GM18870 (cell line): Measurements from ENCODE around the gene LNX2.
A peak's percentile ranks its signal among the peaks of the same experiment; 100 is the strongest.

Experiments
- ATAC-seq: cut with Tn5 transposase; IDR thresholded peaks from one replicate; pipeline ENCODE4 v1.9.1; 2021; ENCODE audit warnings: moderate library complexity; ENCODE audit not compliant: unreplicated experiment

Gene LNX2

GRCh38 chr13:27620377-27621115, at the start of gene LNX2:
Gene LNX2, minus strand, starts transcription at chr13:27620529. Its CDS starts 38,826 bp downstream, at chr13:27581703.
- peak; percentile 81 for ATAC-seq

GRCh38 chr13:27667946-27668345, 47.6 kb upstream of the LNX2 start:
- ATAC-seq = no peak

- no peak for ATAC-seq
Measured at GRCh38 chr13:27666951-27667350, 46.6 kb upstream of the LNX2 start.

- no peak for ATAC-seq
Measured at GRCh38 chr13:27665761-27666160, 45.4 kb upstream of the LNX2 start.

- no peak for ATAC-seq
Measured at GRCh38 chr13:27665333-27665732, 45.0 kb upstream of the LNX2 start.

- ATAC-seq = no peak
Measured at GRCh38 chr13:27663947-27664346, 43.6 kb upstream of the LNX2 start.

- ATAC-seq = no peak
Measured at GRCh38 chr13:27662738-27663470, 42.6 kb upstream of the LNX2 start.

- ATAC-seq = no peak
Measured at GRCh38 chr13:27661017-27661416, 40.7 kb upstream of the LNX2 start.

- ATAC-seq = no peak
Measured at GRCh38 chr13:27660511-27660910, 40.2 kb upstream of the LNX2 start.

GRCh38 chr13:27659145-27659865, 39.0 kb upstream of the LNX2 start:
- ATAC-seq = no peak

GRCh38 chr13:27658546-27658945, 38.2 kb upstream of the LNX2 start:
- ATAC-seq = no peak

GRCh38 chr13:27657724-27658123, 37.4 kb upstream of the LNX2 start:
- ATAC-seq = no peak

GRCh38 chr13:27654816-27655215, 34.5 kb upstream of the LNX2 start:
- no peak for ATAC-seq

GRCh38 chr13:27654059-27654458, 33.7 kb upstream of the LNX2 start:
- ATAC-seq = no peak

- no peak for ATAC-seq
Measured at GRCh38 chr13:27650312-27650711, 30.0 kb upstream of the LNX2 start.

GRCh38 chr13:27644302-27644701, 24.0 kb upstream of the LNX2 start:
- ATAC-seq = no peak

- ATAC-seq = no peak
Measured at GRCh38 chr13:27643334-27644132, 23.2 kb upstream of the LNX2 start.

- no peak for ATAC-seq
Measured at GRCh38 chr13:27641711-27642502, 21.6 kb upstream of the LNX2 start.

GRCh38 chr13:27639186-27639585, 18.9 kb upstream of the LNX2 start:
- no peak for ATAC-seq

GRCh38 chr13:27638521-27638920, 18.2 kb upstream of the LNX2 start:
- no peak for ATAC-seq
